C4-2B (cell line): ENCODE measurements around the gene PDLIM1.

Source experiments
- H3K27ac ChIP-seq: fragments of 450-650 bp; 2 replicates; pipeline ENCODE4 v1.5.1; 2017
- ZFX ChIP-seq: fragments of 450-650 bp; IDR thresholded peaks from 2 replicates; pipeline ENCODE4 v1.6.1; 2017
- TF ChIP-seq, protein P1 (sequence below): fragments of 450-650 bp; conservative IDR thresholded peaks from 2 replicates; pipeline ENCODE4 v1.5.1; 2017; ENCODE audit warnings: mild to moderate bottlenecking

The PDLIM1 gene

DNA sequence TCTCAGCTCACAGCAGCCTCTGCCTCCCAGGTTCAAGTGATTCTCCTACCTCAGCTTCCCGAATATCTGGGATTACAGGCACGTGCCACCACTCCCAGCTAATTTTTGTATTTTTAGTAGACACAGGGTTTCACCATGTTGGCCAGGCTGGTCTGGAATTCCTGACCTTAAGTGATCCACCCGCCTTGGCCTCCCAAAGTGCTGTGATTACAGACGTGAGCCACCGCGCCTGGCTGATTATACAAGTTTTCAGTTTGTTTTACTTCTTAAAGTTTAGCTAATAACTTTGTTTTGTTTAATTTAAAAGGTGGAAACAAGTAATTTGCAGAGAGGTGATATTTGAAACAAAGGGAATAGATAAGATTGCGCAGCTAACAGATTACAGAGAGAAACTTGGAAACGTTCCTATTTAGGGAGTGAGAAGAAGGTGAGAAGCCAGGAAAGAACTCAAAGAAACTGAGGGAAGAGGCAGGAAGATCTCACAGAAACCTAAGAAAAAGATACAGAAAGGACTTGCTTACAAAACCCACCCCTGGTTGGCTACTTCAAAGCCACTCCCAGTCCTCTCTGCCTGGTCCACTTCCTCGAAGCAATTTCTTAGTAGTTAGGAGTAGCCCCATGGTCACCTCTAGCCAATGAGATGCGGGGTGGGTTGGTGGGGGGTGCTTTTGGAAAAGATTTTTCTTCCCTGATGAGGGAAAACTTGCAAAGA lies 15.0 kb upstream of the PDLIM1 start:
- TF ChIP-seq, protein P1, sequence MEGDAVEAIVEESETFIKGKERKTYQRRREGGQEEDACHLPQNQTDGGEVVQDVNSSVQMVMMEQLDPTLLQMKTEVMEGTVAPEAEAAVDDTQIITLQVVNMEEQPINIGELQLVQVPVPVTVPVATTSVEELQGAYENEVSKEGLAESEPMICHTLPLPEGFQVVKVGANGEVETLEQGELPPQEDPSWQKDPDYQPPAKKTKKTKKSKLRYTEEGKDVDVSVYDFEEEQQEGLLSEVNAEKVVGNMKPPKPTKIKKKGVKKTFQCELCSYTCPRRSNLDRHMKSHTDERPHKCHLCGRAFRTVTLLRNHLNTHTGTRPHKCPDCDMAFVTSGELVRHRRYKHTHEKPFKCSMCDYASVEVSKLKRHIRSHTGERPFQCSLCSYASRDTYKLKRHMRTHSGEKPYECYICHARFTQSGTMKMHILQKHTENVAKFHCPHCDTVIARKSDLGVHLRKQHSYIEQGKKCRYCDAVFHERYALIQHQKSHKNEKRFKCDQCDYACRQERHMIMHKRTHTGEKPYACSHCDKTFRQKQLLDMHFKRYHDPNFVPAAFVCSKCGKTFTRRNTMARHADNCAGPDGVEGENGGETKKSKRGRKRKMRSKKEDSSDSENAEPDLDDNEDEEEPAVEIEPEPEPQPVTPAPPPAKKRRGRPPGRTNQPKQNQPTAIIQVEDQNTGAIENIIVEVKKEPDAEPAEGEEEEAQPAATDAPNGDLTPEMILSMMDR: no peak
- TF ChIP-seq ZFX: no peak
- no peak overlapping the region for H3K27ac ChIP-seq

DNA sequence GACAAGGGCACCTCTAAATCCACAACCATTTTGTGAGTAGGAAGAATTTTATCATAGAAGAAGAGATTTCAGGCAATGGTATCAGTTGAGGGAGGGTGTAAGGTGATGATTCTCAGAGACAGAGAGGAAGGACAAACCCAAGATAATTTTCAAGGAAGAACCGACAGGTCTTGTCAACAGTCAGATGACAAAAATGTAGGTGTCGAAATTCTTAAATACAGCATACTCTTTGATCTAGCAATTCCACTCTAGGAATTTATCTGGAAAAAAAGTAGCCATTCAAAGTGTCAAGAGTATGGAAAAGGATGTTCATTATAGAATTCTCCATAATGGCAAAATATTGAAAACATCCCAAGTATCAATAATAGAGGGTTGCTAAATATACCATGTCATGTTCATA lies 14.2 kb upstream of the PDLIM1 start:
- no peak for TF ChIP-seq ZFX
- TF ChIP-seq, protein P1: no peak
- H3K27ac ChIP-seq: no peak overlapping the region

DNA sequence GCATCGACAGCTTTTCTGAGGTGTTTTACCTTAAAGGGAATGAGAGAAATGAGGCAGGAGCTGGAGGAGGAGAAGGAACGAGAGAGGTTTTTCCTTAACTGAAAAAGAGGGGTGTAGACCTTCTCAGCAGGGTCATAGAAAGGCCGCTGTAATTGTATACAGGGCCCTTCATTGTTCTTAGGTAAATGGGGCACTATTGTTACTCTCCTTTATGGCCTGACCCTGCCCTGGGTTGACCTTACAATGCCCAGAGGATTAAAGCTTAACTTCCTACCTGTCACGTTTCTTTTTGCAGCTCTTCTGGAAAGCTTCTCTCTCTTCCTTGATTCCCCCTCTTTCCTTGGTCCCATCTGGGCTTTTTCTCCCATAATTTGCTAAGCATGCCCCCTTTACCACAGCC lies 13.7 kb upstream of the PDLIM1 start:
- no peak overlapping the region for H3K27ac ChIP-seq
- TF ChIP-seq, protein P1: no peak
- no peak for TF ChIP-seq ZFX

DNA sequence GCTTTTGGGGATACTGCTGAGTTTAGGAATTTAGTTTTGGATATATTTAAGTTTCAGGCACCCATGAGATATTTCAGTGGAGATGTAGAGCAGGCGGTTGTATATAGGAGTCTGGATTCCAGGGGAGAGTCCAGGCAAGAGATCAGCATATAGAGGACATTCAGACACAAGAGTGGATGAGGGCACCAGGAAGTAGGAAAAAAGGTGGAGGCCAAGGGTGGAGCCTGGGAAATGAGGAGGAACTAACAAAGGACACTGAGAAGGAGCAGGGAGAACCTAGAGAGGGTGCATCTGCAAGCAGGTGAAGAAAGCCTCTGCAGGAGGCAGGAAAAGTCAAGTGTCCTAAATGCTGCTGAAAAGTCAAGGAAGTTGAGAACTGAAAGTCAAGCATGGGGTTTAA lies 13.1 kb upstream of the PDLIM1 start:
- H3K27ac ChIP-seq: no peak overlapping the region
- TF ChIP-seq ZFX: no peak
- TF ChIP-seq, protein P1: no peak

DNA sequence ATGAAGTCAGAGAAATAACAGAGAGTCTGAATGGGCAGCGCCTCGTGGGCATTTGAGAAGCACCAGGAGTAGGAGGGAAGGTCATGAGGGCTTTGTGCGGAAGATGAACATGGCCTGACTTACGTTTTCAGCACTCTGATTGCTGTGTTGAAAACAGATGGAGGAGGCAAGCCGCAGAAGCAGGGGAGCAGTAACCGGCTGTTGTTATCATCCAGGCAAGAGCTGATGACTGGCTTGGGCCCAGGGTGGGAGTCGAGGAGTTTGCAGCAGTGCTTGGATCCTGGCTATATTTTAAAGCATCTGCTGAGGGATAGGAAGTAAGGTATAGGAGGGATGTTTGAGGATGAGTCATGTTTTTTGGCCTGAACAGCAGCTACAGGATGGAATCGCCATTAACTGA lies 12.7 kb upstream of the PDLIM1 start:
- no peak for TF ChIP-seq ZFX

DNA sequence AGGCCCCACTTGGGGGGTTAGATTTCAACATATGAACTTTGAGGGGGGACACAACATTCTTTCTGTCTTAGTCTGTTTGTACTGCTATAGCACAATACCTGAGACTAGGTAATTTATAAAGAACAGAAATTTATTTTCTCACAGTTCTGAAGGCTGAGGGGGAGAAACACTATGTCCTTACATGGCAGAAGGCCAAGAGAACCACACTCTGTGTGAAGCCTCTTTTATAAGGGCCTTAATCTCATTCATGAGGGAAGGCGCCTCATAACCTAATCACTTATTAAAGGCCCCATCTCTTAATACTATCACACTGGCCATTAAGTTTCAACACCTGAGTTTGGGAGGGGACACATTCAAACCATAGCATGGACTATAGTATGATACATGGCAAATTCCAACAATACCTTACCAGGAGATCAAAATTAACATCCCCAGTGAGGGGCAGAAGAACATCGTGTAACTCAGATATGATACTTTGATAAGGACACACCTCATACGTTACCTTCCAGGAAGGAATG lies 9.3 kb upstream of the PDLIM1 start:
- TF ChIP-seq ZFX: no peak
- TF ChIP-seq, protein P1: no peak

More for the DNA sequence above, 12.7 kb upstream of the PDLIM1 start:
- no peak overlapping the region for H3K27ac ChIP-seq

DNA sequence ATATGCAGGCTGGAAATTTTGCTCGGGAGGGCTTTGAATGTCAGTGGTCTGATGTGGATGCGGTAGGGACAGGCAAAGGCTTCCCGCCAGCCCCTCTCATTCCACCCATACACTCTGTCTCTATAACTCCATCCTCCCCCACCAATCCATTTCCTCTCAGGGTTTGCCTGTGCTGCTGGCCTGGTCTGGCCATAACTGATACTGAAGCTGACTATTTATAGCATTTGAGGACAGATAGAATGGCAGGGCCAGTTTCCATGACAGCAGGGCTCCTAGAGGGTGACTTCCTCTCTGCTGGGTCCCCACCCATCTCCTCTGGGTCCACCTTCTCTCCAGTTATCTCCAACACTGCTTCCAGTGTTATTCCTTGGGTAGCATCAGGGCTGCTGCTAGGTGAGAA lies 6.6 kb upstream of the PDLIM1 start:
- no peak overlapping the region for H3K27ac ChIP-seq
- TF ChIP-seq, protein P1: no peak
- TF ChIP-seq ZFX: no peak

More for the DNA sequence above, 9.3 kb upstream of the PDLIM1 start:
- H3K27ac ChIP-seq: no peak overlapping the region

DNA sequence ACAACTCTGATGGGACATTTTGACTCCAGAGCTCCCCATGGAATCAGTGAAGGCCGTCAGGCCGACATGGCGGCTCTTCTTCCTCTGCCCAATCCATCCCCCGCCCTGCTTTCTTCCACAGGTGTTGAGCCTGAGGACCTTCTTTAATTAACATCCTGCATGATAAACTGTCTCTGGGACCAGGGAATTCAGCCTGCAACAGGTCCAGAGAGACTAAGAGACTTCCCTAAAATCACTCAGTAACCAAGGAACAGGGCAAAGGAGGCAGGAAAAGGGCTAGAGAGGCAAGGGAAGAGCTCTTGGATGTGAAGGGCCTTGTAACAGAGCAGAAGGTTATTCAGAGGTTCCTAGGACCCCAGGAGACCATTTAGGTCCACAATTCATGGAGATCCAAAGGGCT lies 6.0 kb upstream of the PDLIM1 start:
- H3K27ac ChIP-seq: no peak overlapping the region
- TF ChIP-seq, protein P1: no peak
- no peak for TF ChIP-seq ZFX
